ENCODE data around the gene PARD3.

The PARD3 gene

DNA sequence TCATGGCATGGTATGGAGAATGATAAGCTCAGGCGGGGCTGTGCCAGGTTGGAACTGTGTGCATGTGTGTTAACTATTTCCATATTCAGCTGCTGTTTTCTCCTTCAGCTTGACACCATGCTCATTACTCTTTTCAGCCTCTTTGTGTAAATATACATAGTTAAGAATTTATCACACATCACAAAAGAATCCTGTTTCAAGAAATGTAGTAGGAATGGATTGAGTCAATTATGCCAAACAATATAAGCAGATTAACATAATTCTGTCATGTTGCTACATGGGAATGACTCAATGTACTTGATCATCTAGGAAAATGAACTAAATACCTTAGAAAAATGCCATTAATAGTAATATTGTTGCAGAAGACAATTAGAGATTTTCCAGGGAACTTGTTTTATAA lies 687.4 kb downstream of the PARD3 start:
- DNase-seq (ENCODE audit: low spot score) (no peak), ATAC-seq (ENCODE audit: low read depth) (no peak)
- Histone ChIP-seq H3K27me3 (ENCODE audit: insufficient read depth, poor library complexity, severe bottlenecking) (no peaks in the 10 kb centered on the region), H3K4me3 (ENCODE audit: severe bottlenecking) (no peak overlapping the region), H3K9me3 (ENCODE audit: severe bottlenecking) (no peaks in the 10 kb centered on the region), H3K36me3 (ENCODE audit: low read depth) (no peaks in the 10 kb centered on the region), H3K27ac (ENCODE audit: poor library complexity, severe bottlenecking) (no peak overlapping the region), H3K4me1 (ENCODE audit: insufficient read depth, poor library complexity, severe bottlenecking) (peaks cover 5% of the 10 kb centered on the region)
- TF ChIP-seq, protein P1, sequence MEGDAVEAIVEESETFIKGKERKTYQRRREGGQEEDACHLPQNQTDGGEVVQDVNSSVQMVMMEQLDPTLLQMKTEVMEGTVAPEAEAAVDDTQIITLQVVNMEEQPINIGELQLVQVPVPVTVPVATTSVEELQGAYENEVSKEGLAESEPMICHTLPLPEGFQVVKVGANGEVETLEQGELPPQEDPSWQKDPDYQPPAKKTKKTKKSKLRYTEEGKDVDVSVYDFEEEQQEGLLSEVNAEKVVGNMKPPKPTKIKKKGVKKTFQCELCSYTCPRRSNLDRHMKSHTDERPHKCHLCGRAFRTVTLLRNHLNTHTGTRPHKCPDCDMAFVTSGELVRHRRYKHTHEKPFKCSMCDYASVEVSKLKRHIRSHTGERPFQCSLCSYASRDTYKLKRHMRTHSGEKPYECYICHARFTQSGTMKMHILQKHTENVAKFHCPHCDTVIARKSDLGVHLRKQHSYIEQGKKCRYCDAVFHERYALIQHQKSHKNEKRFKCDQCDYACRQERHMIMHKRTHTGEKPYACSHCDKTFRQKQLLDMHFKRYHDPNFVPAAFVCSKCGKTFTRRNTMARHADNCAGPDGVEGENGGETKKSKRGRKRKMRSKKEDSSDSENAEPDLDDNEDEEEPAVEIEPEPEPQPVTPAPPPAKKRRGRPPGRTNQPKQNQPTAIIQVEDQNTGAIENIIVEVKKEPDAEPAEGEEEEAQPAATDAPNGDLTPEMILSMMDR (IDR thresholded peaks at IDR 0.05; ENCODE audit: poor library complexity, severe bottlenecking): no peak

DNA sequence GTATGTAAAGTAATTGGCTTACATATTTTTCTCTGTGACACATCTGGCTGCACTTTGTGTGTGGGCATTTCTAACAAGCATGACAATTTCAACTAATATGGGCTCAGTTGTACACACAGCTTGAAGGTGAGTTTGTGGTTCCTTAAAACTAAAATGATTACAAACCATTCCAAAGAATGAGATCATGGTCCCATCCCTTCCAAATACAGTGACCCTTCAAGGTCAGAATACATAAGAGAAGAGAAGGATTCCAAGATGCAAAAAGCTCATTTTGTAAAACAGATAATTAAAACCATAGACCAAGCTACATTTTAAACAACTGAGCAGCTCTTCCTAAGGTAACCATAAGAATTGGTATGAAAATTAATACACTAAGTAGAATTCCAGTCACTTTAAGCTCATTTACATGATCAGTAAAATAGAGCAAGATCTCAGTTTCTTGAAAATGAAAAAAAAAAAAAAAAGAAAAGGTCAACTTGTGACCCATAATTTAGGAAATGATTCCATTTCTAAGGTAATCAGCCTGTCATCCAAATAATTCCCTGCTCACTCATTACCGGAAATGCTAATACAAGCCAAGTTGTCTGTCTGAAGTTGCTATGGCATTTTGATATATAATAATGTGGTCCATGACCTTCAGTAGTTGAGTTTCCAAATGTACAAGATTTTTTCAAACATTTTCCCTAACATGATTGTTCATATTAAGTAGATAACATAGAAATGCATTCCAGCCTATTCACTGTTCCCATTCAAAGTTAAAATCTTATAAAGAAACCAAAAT lies 688.5 kb downstream of the PARD3 start:
- no peak for ATAC-seq (ENCODE audit: low read depth)
- H3K4me3 ChIP-seq (ENCODE audit: severe bottlenecking): no peak overlapping the region
- H3K9me3 ChIP-seq (ENCODE audit: severe bottlenecking): no peaks in the 10 kb centered on the region
- H3K27ac ChIP-seq (ENCODE audit: poor library complexity, severe bottlenecking): no peak overlapping the region
- peaks cover 5% of the 10 kb centered on the region for H3K4me1 ChIP-seq (ENCODE audit: insufficient read depth, poor library complexity, severe bottlenecking)
- H3K27me3 ChIP-seq (ENCODE audit: insufficient read depth, poor library complexity, severe bottlenecking): no peaks in the 10 kb centered on the region
- no peaks in the 10 kb centered on the region for H3K36me3 ChIP-seq (ENCODE audit: low read depth)
- TF ChIP-seq, protein P1 (IDR thresholded peaks at IDR 0.05; ENCODE audit: poor library complexity, severe bottlenecking): no peak
- no peak for DNase-seq (ENCODE audit: low spot score)

DNA sequence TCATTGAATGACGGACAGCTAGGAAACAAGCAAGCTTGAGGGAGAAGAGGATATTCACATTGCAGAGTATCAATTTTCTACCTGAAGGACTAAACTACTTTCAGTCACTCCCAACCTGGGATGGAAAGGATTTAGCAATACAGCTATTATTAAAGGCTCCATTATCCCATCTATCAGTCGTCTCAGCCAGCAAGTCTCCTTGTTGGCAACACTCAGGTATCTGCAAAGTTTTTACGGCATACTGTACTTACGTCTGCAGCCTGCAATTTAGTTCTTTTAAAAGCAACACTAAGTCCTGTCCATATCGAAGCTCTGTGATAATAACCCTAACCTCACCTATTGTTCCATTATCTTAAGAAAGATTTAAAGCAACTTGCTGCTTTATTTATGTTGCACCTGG lies 689.4 kb downstream of the PARD3 start:
- DNase-seq (ENCODE audit: low spot score): no peak
- ATAC-seq (ENCODE audit: low read depth): no peak
- H3K27ac ChIP-seq (ENCODE audit: poor library complexity, severe bottlenecking): no peak overlapping the region
- no peaks in the 10 kb centered on the region for H3K27me3 ChIP-seq (ENCODE audit: insufficient read depth, poor library complexity, severe bottlenecking)
- peaks cover 5% of the 10 kb centered on the region for H3K4me1 ChIP-seq (ENCODE audit: insufficient read depth, poor library complexity, severe bottlenecking)
- no peaks in the 10 kb centered on the region for H3K9me3 ChIP-seq (ENCODE audit: severe bottlenecking)
- TF ChIP-seq, protein P1 (IDR thresholded peaks at IDR 0.05; ENCODE audit: poor library complexity, severe bottlenecking): no peak
- no peaks in the 10 kb centered on the region for H3K36me3 ChIP-seq (ENCODE audit: low read depth)
- no peak overlapping the region for H3K4me3 ChIP-seq (ENCODE audit: severe bottlenecking)

DNA sequence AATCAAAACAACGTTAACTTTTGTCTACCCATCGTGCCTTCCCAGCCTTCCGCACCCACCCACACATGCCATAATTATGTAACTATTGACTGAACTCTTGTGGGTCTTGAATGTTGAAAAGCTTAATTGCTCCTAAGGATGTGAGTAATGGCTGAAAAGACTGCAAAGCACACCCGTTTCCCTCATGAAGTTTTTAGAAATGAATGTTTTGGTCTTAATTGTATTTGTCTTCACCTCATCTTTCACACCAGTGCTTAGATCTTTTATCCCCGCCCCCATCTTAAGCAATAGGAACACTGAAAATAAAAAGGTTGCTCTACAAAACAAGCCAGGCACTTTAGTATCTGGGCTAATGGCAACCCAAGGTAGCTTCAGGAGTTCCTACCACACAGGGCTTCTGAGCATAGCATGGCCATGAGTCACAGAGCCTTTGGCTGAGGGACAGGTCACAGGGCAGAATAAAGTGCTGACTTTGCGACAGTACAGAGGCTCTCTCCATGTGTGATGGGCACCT lies 690.5 kb downstream of the PARD3 start:
- H3K27me3 ChIP-seq (ENCODE audit: insufficient read depth, poor library complexity, severe bottlenecking): no peaks in the 10 kb centered on the region

More for the DNA sequence above, 690.5 kb downstream of the PARD3 start:
- TF ChIP-seq, protein P1 (IDR thresholded peaks at IDR 0.05; ENCODE audit: poor library complexity, severe bottlenecking): no peak
- H3K9me3 ChIP-seq (ENCODE audit: severe bottlenecking): no peaks in the 10 kb centered on the region
- peaks cover 5% of the 10 kb centered on the region for H3K4me1 ChIP-seq (ENCODE audit: insufficient read depth, poor library complexity, severe bottlenecking)
- H3K36me3 ChIP-seq (ENCODE audit: low read depth): no peaks in the 10 kb centered on the region
- no peak for DNase-seq (ENCODE audit: low spot score)
- no peak overlapping the region for H3K4me3 ChIP-seq (ENCODE audit: severe bottlenecking)
- no peak overlapping the region for H3K27ac ChIP-seq (ENCODE audit: poor library complexity, severe bottlenecking)
- ATAC-seq (ENCODE audit: low read depth): peak; percentile 73
